Tongue (tissue), 2 donors: ENCODE measurements around the gene MYH11. TPM values are rescaled to one million over a fixed set of nuclear protein-coding genes. Genes with fewer than 3 reads are reported as not detected.
"Not testable (repeated sequence)": the region's sequence is repeated elsewhere in the genome, so short reads cannot be mapped to it uniquely, and the experiment has no call there.

ENCODE experiments used
- DNase-seq: peaks from one replicate; pipeline ENCODE4 v3.0.0-alpha.2; 2015
- total RNA-seq: library from RNA; depleted of rRNA; stranded (reverse); fragments of >200 nt; gene quantifications from one replicate; pipeline ENCODE4 v1.2.3, GENCODE V29; 2014

Gene MYH11
- total RNA-seq, 1 donor from 2014 or later = 33.7 TPM

GRCh38 chr16:15708997-15709396 lies 147.8 kb downstream of the MYH11 start:
- DNase-seq = no peak

- DNase-seq = no peak
These were observed 148.7 kb downstream of the MYH11 start for GRCh38 chr16:15708096-15708495.

GRCh38 chr16:15707332-15707731 lies 149.5 kb downstream of the MYH11 start:
- DNase-seq = no peak

- no peak for DNase-seq
These were observed 151.7 kb downstream of the MYH11 start for GRCh38 chr16:15705064-15705565.

GRCh38 chr16:15704545-15704987 lies 152.3 kb downstream of the MYH11 start:
- peak; percentile 85 for DNase-seq

GRCh38 chr16:15703029-15703736 lies 153.6 kb downstream of the MYH11 start:
- DNase-seq = no peak

GRCh38 chr16:15701975-15702970 lies 154.6 kb downstream of the MYH11 start:
- no peak for DNase-seq

GRCh38 chr16:15701367-15701766 lies 155.5 kb downstream of the MYH11 start:
- no peak for DNase-seq

GRCh38 chr16:15699819-15700218 lies 157.0 kb downstream of the MYH11 start:
- DNase-seq = no peak

GRCh38 chr16:15694499-15694898 lies 162.3 kb downstream of the MYH11 start:
- DNase-seq = no peak

- not testable (repeated sequence) for DNase-seq
These were observed 164.3 kb downstream of the MYH11 start for GRCh38 chr16:15692508-15692907.

- DNase-seq = no peak
These were observed 165.8 kb downstream of the MYH11 start for GRCh38 chr16:15691046-15691445.

- DNase-seq = no peak
These were observed 166.5 kb downstream of the MYH11 start for GRCh38 chr16:15690296-15690695.

- no peak for DNase-seq
These were observed 167.5 kb downstream of the MYH11 start for GRCh38 chr16:15689290-15689689.

GRCh38 chr16:15686287-15686686 lies 170.5 kb downstream of the MYH11 start:
- DNase-seq = peak; percentile 28

- peak; percentile 11 for DNase-seq
These were observed 174.7 kb downstream of the MYH11 start for GRCh38 chr16:15682105-15682570.

- DNase-seq = no peak
These were observed 179.4 kb downstream of the MYH11 start for GRCh38 chr16:15677447-15677846.

- no peak for DNase-seq
These were observed 180.3 kb downstream of the MYH11 start for GRCh38 chr16:15676506-15676905.

GRCh38 chr16:15674571-15674970 lies 182.3 kb downstream of the MYH11 start:
- no peak for DNase-seq

GRCh38 chr16:15672514-15673167 lies 184.2 kb downstream of the MYH11 start:
- DNase-seq = peak; percentile 85

GRCh38 chr16:15672127-15672513 lies 184.7 kb downstream of the MYH11 start:
- not testable (repeated sequence) for DNase-seq

- no peak for DNase-seq
These were observed 185.2 kb downstream of the MYH11 start for GRCh38 chr16:15671530-15672117.
